ENCODE measurements around the gene ACTN1.

ACTN1 gene

GRCh38 chr14:68949601-68949965 lies 29.5 kb downstream of the ACTN1 start:
- DNase-seq, result no peak

GRCh38 chr14:68948686-68949600 lies 30.2 kb downstream of the ACTN1 start:
- no peak for DNase-seq

DNA sequence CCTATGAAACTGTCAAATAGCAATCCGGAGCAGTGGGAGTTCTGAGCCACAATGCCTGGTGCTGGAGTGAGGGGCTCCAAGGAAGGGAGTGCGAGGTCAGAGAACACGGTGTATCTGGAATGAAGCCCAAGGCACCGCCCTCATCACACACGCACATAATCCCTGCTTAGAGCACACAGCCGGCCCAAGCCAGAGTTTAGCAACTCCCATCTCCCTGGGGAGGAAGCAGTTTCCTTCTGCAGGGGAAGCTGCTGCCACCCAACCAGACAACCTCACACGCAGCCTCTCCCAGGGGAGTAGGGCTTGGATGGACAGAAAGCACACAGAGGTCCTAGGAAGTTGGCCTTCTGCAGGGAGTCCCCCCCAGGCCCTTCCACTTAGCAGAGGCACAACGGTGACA lies 31.3 kb downstream of the ACTN1 start:
- DNase-seq, result no peak

- no peak for DNase-seq
Measured at GRCh38 chr14:68946489-68946822, 32.6 kb downstream of the ACTN1 start.

DNA sequence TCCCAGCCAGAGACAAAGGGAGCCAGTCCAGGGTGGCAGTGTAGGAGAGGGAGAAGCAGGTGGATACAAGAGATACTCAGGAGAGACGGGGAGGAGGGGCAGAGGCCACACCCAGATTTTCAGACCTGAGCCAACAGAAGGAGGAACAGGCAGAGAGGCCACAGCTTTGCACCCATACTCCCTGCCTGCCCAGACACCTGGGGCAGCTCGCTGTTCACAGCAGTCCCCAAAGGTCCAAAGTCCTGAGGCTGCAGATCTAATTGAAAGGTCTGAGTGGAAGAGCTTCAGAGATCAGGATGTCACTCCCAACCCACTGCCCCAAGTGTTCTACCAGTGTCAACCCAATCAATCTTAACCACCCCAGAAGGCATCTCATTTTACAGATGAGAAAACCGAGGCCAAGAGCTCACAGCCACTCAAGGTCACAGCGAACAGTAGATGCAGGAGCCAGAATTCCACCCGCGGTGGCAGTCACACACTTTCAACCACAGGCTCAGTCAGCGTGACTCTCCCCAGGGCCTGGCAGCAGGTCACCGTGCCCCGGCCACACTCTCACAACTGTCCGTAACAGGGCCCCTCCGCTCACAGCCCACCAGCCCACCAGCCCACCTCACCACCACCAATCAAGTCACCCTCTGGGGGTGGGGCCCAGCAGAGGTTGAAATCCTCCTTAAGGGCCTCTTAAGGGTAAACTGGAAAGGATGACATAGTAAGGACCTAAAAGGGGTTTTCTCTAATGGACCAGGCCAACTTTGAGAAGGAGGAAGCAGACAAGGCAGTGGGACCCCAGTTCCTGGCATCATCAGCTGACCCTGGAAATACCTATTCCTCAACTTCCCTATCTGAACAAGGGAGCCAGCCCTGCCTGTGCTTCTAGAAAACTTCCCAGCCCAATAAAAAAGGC lies 33.3 kb downstream of the ACTN1 start:
- DNase-seq, result no peak

DNA sequence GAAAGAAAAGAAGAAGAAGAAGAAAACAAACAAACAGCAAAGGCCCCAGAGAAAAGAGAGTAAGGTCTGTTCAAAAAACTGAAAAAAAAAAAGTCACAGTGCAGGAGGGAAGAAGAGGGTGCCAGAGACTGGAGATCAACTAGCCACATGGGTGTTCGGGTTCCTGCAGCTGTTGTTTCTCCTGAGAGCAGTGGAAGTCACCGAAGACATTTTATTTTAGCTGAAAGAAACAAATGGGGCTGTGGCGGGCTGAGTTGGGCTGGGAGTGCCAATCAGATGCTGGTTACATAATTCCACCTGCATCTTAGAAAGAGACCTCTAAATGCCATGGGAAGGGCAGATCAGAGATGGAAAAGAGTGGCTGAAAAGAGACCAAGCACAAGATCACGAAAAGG lies 33.9 kb downstream of the ACTN1 start:
- no peak for DNase-seq

DNA sequence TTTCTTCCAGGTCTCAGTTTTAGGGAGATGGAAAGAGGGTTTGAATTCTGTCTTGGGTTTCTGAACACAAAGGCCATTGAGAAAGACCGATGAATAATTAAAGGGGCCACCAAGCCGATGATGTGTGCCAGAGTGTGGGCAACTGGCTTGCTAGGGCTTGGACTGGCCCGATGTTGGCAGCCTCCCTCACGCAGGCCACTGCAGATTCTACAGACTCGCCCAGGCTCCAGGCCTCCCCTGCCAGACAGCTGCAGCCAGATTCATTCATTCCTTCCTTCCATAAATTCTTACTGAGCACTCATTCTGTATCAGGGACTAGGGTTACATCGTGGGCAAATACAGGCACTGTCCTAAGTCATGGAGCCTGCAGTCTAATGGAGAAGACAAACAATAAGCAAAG lies 34.9 kb downstream of the ACTN1 start:
- DNase-seq, result no peak

DNA sequence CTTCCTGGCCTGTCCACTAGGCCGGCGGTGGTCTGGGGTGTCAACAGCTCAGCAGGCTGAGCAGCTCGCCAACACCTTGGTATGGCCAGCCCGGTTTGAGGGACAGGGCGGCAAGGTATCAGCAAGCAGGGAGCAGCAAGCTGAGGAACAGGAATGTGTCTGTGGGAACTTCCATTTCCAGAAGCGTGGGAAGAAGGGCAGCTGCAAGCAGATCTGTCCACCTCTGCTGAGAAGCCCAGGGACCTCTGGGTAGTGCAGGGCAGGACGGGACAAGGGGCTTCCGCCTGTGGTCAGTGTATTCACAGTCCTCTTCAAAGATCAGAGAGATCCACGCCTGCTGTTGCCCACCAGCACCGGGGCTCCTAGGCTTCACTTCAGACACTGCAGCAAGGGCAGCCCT lies 36.0 kb downstream of the ACTN1 start:
- DNase-seq, result no peak

DNA sequence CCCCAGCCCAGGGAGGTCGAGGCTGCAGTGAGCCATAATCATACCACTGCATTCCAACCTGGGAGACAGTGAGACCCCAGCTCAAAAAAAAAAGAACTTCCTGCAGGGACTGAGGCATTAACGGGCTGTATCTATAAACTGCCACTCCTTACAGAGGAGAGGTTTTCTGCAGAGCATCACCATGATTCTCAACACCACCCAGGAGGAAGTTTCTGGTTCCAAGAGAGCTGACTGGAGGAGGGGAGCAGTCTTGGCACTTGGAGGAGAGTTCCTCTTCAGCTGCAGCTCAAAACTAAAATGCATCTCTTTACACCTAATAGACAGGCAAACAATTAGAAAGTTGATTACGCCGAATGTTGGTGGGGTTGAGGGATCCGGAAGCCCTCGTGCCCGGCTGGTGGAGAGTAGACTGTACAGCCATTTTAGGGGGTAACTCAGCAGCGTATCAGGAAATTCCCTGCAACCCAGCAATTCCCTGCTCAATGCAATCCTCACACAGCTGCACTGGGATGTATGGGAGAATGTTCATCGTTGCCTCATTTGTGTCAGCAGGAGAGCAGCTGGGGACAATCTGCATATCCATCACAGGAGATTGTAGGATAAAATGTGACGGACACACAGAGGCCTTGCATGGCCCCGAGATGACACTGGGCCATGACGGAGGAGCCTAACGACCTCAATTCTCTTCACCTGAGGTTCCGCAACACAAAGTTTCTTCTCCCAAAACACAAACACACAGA lies 36.6 kb downstream of the ACTN1 start:
- no peak for DNase-seq

- DNase-seq, result no peak
Measured at GRCh38 chr14:68941820-68942219, 37.3 kb downstream of the ACTN1 start.

GRCh38 chr14:68940614-68941185 lies 38.4 kb downstream of the ACTN1 start:
- DNase-seq, result no peak

DNA sequence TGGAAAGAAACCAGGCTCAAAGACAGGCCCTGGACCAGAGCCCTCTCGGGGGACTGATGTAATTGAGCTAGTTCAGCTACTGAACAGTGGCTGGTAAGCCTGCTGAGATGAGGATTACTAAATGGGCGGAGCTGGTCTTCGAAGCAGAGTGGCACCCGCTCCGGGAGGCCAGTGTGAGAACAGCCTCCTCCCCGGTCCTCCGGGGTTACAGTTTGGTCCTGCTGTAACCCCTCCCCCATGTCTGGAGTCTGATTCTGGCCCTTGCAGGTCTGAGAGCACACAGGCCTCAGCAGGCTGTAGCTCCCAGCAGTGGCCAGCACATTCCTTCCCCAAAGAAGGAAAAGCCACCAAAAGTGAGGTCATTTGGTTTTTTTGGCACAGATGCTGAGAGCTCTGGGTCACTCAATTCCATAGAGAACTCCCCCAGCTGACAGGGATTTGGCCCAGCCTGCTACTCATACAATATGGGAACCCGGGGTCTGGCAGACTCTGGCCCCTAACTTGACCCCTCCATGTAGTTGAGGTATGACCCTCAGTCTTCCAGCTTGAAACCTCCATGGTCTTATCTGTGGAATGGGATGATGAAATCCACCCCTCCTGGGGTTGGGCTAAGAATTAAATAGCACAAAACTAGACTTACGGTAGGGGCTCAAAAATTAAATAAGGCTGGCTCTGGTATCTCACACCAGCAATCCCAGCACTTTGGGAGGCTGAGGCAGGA lies 39.0 kb downstream of the ACTN1 start:
- DNase-seq, result no peak

GRCh38 chr14:68939181-68939892 lies 39.8 kb downstream of the ACTN1 start:
- DNase-seq, result no peak

DNA sequence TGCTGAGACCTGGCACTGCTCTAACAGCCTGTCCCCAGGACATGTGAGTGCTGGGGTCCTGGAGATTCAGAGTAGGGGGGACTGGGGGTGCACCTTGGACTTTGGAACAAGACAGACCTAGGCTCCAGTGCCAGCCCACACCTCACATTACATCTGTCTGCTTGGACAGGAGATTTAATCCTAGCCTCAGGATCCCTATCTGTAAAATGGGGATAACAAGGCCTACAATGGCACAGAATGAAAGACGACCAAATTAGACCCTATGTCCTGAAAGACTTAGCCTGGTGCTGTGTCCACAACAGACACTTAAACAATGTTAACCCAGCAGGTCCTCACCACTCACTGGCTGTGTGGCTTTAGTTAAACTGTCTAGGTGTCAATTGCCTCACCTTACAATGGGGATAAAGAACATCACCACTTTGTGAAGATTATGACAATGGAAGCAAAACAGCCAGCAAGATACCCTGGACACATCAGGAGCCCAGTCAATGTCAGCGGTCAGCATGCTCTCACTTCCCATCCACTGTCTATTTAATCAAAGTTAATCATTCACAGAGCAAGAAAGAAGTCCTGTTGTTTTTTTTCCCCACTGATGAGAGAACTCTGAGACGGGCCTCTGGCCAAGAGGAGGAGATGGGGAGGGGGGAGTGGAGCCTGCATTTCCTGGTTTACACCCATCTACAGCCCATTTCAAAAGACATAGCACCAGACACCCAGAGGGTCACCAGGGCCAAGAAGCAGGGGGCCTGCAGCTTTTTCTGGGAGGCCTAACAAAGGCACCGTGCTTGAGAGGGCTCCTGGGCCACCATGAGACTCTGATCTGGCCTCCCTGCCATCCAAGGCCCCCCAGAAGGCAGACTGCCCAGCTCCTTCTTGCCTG lies 40.6 kb downstream of the ACTN1 start:
- no peak for DNase-seq

GRCh38 chr14:68937471-68938270 lies 41.4 kb downstream of the ACTN1 start:
- no peak for DNase-seq

DNA sequence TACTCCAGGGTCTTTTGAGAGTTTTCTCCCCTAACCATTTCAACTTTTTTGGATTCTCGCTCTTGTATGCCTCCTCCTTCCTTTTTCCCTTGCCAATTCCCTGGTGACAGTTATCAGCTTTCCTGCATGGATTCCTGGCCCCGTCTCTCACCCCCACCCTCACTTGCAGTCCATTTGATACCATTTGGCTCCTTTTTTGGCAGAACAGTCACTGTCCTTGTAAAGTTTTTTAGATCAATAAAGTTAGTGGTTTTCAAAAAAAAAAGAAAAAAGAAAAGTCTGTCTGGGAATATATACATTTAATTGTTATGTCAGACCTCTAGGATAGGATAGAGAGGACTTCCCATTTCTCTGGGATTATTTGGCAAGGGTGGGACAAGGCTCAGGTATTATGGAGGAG lies 42.1 kb downstream of the ACTN1 start:
- DNase-seq, result no peak

DNA sequence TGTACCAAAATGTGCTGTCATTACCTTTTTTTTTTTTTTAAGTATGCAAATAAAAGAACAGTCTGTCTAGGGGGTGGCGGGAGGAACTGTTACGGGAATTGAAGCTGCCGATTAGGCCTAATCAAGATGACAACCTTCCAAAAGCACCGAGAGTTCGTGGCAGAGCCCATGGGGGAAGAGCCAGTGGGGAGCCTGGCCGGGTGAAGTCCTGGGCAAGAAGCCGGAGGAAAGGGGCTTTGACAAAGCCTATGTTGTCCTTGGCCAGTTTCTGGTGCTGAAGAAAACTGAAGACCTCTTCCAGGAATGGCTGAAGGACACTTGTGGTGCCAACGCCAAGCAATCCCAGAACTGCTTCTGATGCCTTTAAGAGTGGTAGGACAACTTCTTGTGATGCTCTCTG lies 42.6 kb downstream of the ACTN1 start:
- no peak for DNase-seq

DNA sequence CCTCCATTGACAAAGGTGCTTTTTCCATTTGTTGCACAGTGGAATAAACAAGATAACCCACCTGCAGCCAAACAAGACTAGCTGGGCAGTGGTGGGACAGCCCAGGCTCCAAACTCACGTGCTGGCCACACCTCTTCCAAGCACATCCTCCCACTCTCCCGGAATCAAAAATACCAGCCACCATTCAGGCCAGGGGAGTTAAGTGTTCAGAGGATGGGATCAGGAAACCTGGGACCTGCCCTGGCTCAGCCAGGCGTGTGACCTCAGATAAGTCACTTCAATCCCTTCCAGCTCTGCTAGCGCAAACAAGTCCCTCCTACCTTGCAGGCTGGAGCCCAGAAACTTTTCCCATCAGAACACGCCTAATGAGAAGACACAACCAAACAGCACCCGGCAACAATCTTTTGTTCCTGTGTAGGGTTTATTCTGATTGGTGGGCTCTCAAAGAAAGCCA lies 43.3 kb downstream of the ACTN1 start:
- DNase-seq, result no peak

DNA sequence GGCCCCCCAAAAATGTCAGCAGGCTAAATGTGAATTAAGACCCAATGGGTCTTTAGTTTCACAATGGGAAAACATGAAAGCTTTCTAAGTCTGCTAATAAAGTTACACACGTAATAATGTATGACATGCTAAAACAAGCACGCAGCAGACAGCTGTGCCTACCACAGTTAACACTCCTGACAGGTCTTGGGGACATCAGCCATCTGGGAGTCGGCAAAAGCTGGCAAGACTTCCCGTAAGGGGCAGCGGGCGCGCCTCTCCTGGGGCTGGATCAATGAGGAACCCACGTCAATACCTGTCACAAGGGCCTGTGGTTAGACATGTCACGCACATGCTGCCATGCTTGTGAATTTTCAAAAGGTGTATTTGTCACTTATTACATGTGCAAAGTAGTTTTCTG lies 45.0 kb downstream of the ACTN1 start:
- no peak for DNase-seq

DNA sequence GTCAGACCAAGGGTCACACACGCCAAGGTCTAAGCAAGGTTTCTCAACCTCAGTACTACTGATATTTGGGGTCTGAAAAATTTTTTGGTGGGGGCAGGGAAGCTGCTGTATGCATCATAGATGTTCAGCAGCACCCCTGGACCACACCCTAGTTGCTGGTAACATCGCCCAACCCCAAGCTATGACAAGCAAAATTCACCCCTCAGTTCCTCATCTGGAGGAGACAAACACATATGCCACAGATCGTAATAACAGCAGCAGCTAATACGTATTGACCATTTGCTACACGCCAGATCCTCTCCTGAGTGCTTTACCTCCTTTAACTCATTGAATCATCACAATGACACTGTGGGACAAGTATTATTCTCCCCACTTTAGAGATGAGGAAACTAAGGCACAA lies 46.4 kb downstream of the ACTN1 start:
- DNase-seq, result no peak
